ENCODE measurements around the gene DIDO1. TPM values are rescaled to one million over a fixed set of nuclear protein-coding genes. Genes with fewer than 3 reads are reported as not detected.

The DIDO1 gene
- 10 to 100 TPM; 53.5 to 68.3 TPM for total RNA-seq
- polyA plus RNA-seq (2013, experiment 1 of 2) = 47.8 TPM
- polyA plus RNA-seq (2013, experiment 2 of 2) = 43.0 TPM
- long read RNA-seq, experiment 1, partial matches to known transcripts = 6 of 19 reads
- long read RNA-seq, experiment 1, other reads (novel, unspliced or antisense) = 11 of 19 reads
- long read RNA-seq, experiment 2, full-length matches to known transcripts = 57 of 81 reads
- long read RNA-seq, experiment 2, partial matches to known transcripts = 7 of 81 reads
- long read RNA-seq, experiment 2, other reads (novel, unspliced or antisense) = 17 of 81 reads
- long read RNA-seq, experiment 3, full-length matches to known transcripts = 168 of 238 reads
- long read RNA-seq, experiment 3, partial matches to known transcripts = 48 of 238 reads
- long read RNA-seq, experiment 3, other reads (novel, unspliced or antisense) = 22 of 238 reads
- long read RNA-seq, experiment 4, partial matches to known transcripts = 4 of 12 reads
- long read RNA-seq, experiment 4, other reads (novel, unspliced or antisense) = 2 of 12 reads

DNA sequence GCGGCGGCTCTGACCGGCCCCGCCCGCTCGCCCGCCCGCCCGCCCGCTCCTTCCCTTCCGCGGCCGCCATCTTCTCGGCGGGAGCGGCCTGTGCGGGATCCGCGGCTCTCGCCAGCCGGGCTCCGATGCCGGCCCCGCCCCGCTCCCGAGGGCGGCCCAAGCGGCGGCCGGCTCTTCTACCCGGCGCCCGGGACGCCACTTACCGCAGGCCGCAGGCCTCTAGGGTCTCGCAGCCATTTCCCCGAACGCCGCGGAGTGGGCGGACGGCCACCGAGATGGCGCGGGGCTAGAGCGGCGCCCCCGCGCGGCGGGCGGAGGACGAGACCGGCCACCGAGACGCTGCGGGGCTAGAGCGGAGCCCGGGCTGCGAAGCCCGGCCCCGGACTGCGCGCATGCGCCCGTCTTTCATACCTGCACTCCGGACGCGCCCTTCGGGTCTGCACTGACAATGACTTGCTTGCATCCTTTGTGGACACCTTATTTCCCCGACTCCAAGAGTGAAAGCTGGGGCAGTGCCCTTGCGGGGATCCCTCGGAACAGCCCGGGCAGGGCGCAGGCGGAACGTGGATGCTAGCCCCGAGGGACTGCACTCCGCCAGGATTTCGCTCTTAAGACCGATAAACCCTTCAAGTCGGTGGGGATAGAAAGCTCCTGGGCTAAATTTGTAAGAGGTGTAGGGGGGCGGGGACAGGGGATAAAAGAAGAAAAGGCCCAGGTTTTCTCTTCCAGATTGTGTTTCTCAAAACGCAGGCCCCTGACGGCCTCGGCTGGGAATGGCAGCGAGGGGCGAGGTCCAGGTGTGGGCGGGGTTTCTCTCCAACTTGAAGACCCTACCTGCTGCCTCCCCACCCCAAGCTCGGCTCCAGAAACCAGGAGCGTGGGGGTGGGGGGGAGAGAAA lies at the start of gene DIDO1:
Gene DIDO1, minus strand, starts transcription at position 277 of the 899 bp plus-strand sequence.
- Mint-ChIP-seq H3K27ac (peak within 1 kb of the TSS; percentile 99), H3K9me3 (no peaks in the 10 kb centered on the region), H3K4me1 (peaks cover 41% of the 10 kb centered on the region), H3K36me3 (ENCODE audit: low read depth) (no peaks in the 10 kb centered on the region), H3K4me3 (peak within 1 kb of the TSS; percentile 91), H3K27me3 (ENCODE audit: insufficient read depth) (no peaks in the 10 kb centered on the region)
- WGBS, 2 experiments (ENCODE audit: insufficient coverage in 1 of 2, insufficient read length in 1 of 2) = 1 to 3% methylated on average over 35 to 90 of the region's 92 CpGs
- peak; percentile 93 for DNase-seq
- Histone ChIP-seq H3K9me3 (ENCODE audit: control insufficient read depth, low read length) (no peaks in the 10 kb centered on the region), H3K27ac (ENCODE audit: low read depth, low read length) (peak within 1 kb of the TSS; percentile 66), H3K9ac (ENCODE audit: extremely low read depth, low read length, poor library complexity, severe bottlenecking) (peak within 1 kb of the TSS; percentile 90), H3K4me1 (ENCODE audit: control insufficient read depth, insufficient read depth, low read length) (peaks cover 9% of the 10 kb centered on the region), H3K4me3 (ENCODE audit: low read length) (peak within 1 kb of the TSS; percentile 97), H3K36me3 (ENCODE audit: control insufficient read depth, insufficient read depth, low read length) (peaks cover 8% of the 10 kb centered on the region), H3K27me3 (ENCODE audit: control insufficient read depth, insufficient read depth, low read length, poor library complexity, severe bottlenecking) (no peaks in the 10 kb centered on the region)
- TF ChIP-seq, protein P1, sequence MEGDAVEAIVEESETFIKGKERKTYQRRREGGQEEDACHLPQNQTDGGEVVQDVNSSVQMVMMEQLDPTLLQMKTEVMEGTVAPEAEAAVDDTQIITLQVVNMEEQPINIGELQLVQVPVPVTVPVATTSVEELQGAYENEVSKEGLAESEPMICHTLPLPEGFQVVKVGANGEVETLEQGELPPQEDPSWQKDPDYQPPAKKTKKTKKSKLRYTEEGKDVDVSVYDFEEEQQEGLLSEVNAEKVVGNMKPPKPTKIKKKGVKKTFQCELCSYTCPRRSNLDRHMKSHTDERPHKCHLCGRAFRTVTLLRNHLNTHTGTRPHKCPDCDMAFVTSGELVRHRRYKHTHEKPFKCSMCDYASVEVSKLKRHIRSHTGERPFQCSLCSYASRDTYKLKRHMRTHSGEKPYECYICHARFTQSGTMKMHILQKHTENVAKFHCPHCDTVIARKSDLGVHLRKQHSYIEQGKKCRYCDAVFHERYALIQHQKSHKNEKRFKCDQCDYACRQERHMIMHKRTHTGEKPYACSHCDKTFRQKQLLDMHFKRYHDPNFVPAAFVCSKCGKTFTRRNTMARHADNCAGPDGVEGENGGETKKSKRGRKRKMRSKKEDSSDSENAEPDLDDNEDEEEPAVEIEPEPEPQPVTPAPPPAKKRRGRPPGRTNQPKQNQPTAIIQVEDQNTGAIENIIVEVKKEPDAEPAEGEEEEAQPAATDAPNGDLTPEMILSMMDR (conservative IDR thresholded peaks at IDR 0.05) = peak; percentile 80

DNA sequence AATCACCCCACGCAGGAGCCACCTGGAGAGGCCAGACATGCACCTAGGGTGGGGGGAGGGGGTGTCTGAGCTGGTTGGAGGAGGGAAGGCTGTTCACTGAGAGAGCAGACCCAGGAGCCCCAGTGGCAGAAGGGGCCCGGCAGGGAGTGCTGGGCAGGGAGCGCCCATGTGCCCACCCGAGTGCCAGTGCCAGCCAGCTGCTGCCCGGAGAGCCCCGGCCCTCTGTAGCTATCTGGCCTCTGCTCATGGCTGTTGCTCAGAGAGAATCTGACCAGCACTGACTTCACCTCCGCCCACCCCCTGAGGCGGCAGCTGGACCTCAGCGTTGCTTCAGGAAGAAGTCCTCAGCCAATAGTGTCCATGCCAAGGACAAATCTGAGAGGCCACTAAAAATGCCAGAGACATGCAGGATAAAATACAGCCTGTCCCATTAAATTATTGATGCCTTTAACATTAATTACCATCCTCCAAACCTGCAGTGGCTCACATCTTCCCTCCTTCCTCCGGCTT lies 49.0 kb upstream of the DIDO1 start:
- H3K4me1 ChIP-seq (ENCODE audit: control insufficient read depth, insufficient read depth, low read length) = no peaks in the 10 kb centered on the region
- Mint-ChIP-seq H3K4me1 (no peaks in the 10 kb centered on the region), H3K9me3 (no peaks in the 10 kb centered on the region), H3K27ac (no peak overlapping the region), H3K27me3 (ENCODE audit: insufficient read depth) (peaks cover 47% of the 10 kb centered on the region), H3K4me3 (no peak overlapping the region), H3K36me3 (ENCODE audit: low read depth) (no peaks in the 10 kb centered on the region)
- no peaks in the 10 kb centered on the region for H3K9me3 ChIP-seq (ENCODE audit: control insufficient read depth, low read length)
- H3K27me3 ChIP-seq (ENCODE audit: control insufficient read depth, insufficient read depth, low read length, poor library complexity, severe bottlenecking) = peaks cover 64% of the 10 kb centered on the region
- no peak for DNase-seq
- 72 to 75% methylated on average over 6 to 10 of the region's 10 CpGs for WGBS, 2 experiments (ENCODE audit: insufficient coverage in 1 of 2, insufficient read length in 1 of 2)
- H3K27ac ChIP-seq (ENCODE audit: low read depth, low read length) = no peak overlapping the region
- no peak overlapping the region for H3K4me3 ChIP-seq (ENCODE audit: low read length)
- no peaks in the 10 kb centered on the region for H3K36me3 ChIP-seq (ENCODE audit: control insufficient read depth, insufficient read depth, low read length)
- no peak overlapping the region for H3K9ac ChIP-seq (ENCODE audit: extremely low read depth, low read length, poor library complexity, severe bottlenecking)
- TF ChIP-seq, protein P1 (conservative IDR thresholded peaks at IDR 0.05) = no peak
